Liver (tissue), 3 donors: ENCODE results near the gene RUFY4.

Experiments used
- GABPA ChIP-seq, 2 donors: IDR thresholded peaks in 1 of 2; conservative IDR thresholded peaks in 1 of 2; 2 replicates each; pipeline ENCODE4 v1.6.1; 2016; ENCODE audit warnings: antibody characterized with exemption in 2 of 2, mild to moderate bottlenecking in 1 of 2, moderate library complexity in 1 of 2
- SP1 ChIP-seq: IDR thresholded peaks from 2 replicates; pipeline ENCODE4 v1.6.1; 2018; ENCODE audit warnings: antibody characterized with exemption, mild to moderate bottlenecking
- TF ChIP-seq, protein P1 (sequence below): fragments of 150-350 bp; IDR thresholded peaks from 2 replicates; pipeline ENCODE4 v1.5.1; 2017; ENCODE audit warnings: improper control_type of control experiment, low read depth, low read length; ENCODE audit not compliant: missing input control
- donor health status: healthy.
- donor health status: healthy.

GRCh38 chr2:218021536-218022071, 47.4 kb upstream of the RUFY4 start:
- TF ChIP-seq GABPA (IDR thresholded peaks at IDR 0.05 in 1 of 2, conservative IDR thresholded peaks at IDR 0.05 in 1 of 2) (no peak), SP1 (no peak)
- TF ChIP-seq, protein P1, sequence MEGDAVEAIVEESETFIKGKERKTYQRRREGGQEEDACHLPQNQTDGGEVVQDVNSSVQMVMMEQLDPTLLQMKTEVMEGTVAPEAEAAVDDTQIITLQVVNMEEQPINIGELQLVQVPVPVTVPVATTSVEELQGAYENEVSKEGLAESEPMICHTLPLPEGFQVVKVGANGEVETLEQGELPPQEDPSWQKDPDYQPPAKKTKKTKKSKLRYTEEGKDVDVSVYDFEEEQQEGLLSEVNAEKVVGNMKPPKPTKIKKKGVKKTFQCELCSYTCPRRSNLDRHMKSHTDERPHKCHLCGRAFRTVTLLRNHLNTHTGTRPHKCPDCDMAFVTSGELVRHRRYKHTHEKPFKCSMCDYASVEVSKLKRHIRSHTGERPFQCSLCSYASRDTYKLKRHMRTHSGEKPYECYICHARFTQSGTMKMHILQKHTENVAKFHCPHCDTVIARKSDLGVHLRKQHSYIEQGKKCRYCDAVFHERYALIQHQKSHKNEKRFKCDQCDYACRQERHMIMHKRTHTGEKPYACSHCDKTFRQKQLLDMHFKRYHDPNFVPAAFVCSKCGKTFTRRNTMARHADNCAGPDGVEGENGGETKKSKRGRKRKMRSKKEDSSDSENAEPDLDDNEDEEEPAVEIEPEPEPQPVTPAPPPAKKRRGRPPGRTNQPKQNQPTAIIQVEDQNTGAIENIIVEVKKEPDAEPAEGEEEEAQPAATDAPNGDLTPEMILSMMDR: no peak
